Measurements from ENCODE around the gene ZNRF2. TPM values are rescaled to one million over a fixed set of nuclear protein-coding genes. Genes with fewer than 3 reads are reported as not detected.

ZNRF2 gene
- total and polyA plus RNA-seq, 2 of the 13 experiments (the other 11 are each of a cell fraction or from before 2014, with no cell fraction given) = 3.5 to 7.7 TPM

DNA sequence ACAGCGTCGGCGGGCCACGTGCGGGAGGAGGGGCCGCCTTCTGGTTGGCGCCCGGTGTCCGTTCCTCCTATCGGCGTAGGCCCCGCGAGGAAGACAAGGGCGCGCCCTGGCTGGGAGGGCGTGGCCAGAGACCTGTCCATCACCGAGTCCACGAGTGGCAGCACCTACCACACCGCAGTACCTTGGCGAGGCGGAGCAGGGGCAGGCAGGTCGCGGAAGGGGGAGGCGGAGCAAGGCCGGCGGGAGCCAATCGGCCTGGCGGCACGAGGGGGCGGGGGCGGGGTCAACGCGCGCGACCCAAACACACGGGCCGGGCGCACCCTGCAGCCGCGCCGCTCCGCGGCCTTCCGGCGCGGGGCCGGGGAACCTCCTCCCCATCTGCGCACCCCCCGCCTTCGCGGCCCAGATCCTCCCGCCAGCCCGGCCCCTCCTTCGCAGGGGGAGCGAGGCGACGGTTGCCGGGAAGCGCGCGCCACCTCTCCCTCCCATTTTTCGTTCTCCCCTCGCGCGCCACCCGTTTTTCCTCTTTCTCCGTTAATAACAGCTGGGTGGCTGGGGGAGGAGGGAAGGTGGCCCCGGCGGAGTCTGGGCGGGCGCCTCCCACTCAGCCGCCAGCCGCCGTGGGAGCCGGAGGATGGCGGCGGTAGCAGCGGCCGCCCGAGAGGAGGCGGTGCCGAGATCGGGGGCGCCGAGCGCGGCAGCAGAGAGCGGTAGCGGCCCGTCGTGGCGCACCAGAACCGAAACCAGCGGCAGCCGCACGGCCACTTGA lies at the start of gene ZNRF2 (continued):
- TF ChIP-seq, protein P1, sequence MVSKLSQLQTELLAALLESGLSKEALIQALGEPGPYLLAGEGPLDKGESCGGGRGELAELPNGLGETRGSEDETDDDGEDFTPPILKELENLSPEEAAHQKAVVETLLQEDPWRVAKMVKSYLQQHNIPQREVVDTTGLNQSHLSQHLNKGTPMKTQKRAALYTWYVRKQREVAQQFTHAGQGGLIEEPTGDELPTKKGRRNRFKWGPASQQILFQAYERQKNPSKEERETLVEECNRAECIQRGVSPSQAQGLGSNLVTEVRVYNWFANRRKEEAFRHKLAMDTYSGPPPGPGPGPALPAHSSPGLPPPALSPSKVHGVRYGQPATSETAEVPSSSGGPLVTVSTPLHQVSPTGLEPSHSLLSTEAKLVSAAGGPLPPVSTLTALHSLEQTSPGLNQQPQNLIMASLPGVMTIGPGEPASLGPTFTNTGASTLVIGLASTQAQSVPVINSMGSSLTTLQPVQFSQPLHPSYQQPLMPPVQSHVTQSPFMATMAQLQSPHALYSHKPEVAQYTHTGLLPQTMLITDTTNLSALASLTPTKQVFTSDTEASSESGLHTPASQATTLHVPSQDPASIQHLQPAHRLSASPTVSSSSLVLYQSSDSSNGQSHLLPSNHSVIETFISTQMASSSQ (IDR thresholded peaks at IDR 0.05; ENCODE audit: low read depth) = no peak
- TF ChIP-seq, protein P1 (CRISPR knock-in tag; IDR thresholded peaks at IDR 0.05; ENCODE audit: borderline replicate concordance) = peak; percentile 14; the same call in 1 of the 2 replicates
- TF ChIP-seq ZNF274 (CRISPR knock-in tag; IDR thresholded peaks at IDR 0.05) (0 out of 2 replicates have a peak, but pooled peaks have one; percentile 55), GPN1 (CRISPR knock-in tag; IDR thresholded peaks at IDR 0.05; ENCODE audit: borderline replicate concordance) (no peak), ZSCAN30 (CRISPR knock-in tag; IDR thresholded peaks at IDR 0.05) (no peak), POLR2AphosphoS2 (IDR thresholded peaks at IDR 0.05; ENCODE audit: low read depth, low read length) (no peak), ZMAT3 (CRISPR knock-in tag; conservative IDR thresholded peaks at IDR 0.05) (peak; percentile 70), KLF15 (CRISPR knock-in tag; IDR thresholded peaks at IDR 0.05; ENCODE audit: borderline replicate concordance) (0 out of 2 replicates have a peak, but pooled peaks have one; percentile 81), FOXC1 (CRISPR knock-in tag; IDR thresholded peaks at IDR 0.05; ENCODE audit: borderline replicate concordance) (peak; percentile 83; the same call in 1 of the 2 replicates), TEAD2 (CRISPR knock-in tag; IDR thresholded peaks at IDR 0.05) (no peak), ELF1 (CRISPR knock-in tag; IDR thresholded peaks at IDR 0.05) (peak; percentile 40; the same call in 1 of the 2 replicates), KAT7 (CRISPR knock-in tag; IDR thresholded peaks at IDR 0.05; ENCODE audit: borderline replicate concordance) (peak; percentile 67; the same call in 1 of the 2 replicates), NR2F1 (CRISPR knock-in tag; IDR thresholded peaks at IDR 0.05) (no peak)
- TF ChIP-seq, protein P2, sequence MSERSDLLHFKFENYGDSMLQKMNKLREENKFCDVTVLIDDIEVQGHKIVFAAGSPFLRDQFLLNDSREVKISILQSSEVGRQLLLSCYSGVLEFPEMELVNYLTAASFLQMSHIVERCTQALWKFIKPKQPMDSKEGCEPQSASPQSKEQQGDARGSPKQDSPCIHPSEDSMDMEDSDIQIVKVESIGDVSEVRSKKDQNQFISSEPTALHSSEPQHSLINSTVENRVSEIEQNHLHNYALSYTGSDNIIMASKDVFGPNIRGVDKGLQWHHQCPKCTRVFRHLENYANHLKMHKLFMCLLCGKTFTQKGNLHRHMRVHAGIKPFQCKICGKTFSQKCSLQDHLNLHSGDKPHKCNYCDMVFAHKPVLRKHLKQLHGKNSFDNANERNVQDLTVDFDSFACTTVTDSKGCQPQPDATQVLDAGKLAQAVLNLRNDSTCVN (CRISPR knock-in tag; IDR thresholded peaks at IDR 0.05; ENCODE audit: borderline replicate concordance) = peak; percentile 29; the same call in 1 of the 2 replicates
- TF ChIP-seq, protein P3, sequence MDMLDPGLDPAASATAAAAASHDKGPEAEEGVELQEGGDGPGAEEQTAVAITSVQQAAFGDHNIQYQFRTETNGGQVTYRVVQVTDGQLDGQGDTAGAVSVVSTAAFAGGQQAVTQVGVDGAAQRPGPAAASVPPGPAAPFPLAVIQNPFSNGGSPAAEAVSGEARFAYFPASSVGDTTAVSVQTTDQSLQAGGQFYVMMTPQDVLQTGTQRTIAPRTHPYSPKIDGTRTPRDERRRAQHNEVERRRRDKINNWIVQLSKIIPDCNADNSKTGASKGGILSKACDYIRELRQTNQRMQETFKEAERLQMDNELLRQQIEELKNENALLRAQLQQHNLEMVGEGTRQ (IDR thresholded peaks at IDR 0.05; ENCODE audit: low read depth, low read length) = peak; percentile 79
- TF ChIP-seq, protein P3 (CRISPR knock-in tag; IDR thresholded peaks at IDR 0.05; ENCODE audit: borderline replicate concordance) = no peak

Data from HepG2 (cell line).